T1000 (cell line): ENCODE data around the gene ADAM12.

Experiments used
- DNase-seq: peaks from one replicate; lab custom pipeline; 2025; ENCODE audit warnings: mixed read lengths; lab: John Stamatoyannopoulos, UW

Gene ADAM12

DNA sequence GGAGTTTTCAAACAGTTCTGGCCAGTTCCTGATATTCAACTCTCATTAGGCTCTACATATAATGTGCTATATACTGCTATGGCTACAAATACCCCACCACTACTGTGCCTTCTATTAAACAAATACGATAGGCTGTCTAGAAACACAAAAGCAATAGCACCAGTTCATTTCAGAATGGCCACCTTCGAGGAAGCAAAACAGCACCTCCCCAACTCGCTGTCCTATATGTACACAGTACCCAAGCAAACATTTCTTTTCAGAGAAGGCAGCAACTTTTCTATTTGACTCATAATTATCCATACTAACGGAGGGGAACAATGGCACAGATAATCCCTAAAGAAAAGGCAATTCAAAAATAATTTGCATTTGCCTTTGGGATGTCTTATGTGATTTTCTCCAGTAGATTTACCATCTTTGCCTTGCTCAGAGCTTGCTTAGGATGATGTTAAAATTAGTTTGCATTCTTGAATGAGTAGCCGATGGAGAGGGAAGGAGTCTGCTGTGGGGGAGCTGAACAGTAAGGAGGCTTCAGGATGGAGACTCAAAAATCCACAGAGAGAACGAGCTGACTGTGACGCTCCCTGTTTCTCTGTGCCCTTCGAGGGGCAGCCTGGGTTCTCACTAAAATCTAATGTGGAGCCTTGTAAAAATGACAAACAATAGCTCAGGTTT is 273.3 kb downstream of the ADAM12 start:
- DNase-seq, result no peak

DNA sequence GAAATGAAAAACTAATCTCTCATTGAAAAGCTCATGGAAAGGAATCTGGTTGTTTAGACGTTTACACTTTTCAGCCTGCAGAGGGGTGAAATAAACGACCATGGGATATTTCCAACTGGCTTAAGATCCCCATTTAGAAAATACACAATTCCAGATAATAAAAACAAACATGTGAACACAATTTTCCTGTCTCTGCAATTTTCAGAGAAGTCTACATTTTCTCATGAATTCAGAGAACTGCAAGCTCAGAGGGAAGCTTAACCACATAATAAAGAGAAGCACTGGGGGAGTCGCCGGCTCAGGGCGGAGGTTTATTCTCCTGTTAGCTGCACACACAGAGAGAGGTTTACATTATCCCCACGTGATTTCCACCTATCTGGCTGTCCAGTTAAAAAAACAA is 276.8 kb downstream of the ADAM12 start:
- DNase-seq, result no peak

DNA sequence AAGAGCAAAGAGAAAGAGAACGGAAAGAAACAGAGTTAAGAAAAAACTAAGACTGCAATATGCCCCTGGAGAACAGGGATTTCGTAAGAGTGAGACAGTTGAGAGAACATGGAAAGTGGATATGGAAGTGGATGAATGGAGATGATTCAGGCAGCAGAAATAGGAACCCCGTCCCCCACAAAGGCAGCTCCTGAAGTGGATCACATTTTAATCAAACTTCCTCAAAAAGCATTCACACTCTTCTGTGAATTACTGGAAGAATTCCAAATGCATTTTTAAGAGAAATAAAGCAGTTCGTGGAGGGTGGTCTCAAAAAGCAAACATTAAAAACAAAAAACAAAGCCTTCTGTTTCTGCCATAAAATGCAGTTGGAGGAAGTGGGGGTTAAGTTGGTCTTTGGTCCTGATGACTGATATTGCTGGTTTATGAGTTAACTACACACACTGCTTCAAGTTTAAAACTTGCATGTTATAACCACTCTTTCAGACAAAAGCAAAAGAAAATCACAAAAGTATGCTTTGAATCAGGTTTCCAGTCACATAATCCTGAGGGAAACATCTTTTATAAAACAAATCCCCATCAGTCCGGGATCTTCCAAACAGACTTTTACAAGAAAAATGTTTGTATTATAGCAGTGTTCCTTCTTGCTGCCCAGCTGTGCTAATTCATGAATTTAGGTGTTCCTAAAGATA is 277.6 kb downstream of the ADAM12 start:
- DNase-seq, result no peak

DNA sequence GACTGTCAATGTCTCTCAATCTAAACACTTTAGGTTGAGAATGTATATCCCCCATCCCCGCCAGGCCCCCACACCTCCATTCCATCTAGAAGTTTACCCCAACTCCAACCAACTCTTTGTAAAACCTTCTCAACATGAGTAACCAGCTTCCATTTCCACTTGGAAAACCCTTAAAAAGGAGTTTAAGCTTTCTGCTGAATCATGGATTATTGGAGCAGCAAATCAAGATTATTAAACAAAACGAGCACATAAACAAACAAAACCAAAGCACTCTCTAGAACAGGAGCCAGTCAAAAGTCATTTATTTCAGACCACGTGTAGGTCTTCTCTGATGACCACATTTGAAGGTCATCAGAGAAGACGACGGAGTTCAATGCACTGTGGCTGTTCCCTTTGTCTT is 278.4 kb downstream of the ADAM12 start:
- no peak for DNase-seq

DNA sequence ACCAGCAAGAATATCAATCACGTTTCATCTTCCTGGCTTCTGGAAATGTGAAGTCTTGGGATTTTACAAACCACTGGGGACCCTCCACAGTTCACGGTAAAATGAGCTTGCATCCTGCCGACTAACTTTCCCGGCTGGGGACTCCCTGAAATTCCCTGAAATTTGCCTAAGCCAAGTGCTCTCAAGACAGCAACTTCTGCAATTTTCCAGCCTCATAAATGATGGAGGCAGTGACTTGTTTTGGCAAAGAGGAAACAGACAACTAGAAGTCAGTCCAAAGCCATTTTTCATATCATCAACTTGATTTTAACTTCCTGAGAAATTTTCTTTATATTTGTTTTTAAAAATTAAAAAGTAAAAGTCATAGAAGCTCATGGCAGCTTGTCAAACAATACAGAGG is 279.6 kb downstream of the ADAM12 start:
- DNase-seq, result no peak

DNA sequence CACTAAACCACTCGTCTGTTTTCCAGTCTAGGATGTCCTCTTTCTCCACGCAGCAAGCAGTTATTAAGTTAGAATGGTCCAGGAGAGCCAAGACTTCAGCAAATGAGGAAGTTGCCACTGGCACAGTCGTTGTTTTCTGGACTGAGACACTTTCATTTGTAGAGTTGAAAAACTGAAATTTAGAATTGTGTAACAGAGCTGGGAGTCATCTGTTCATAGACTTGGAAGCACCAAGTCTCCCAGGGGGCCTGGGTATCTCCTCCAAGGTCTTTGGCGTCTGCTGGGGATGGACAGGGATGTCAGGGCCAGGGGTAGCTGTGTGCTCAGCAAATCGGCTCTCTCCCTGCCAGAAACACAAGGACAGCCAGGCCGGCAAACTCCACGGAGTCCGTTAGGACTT is 283.5 kb downstream of the ADAM12 start:
- no peak for DNase-seq

DNA sequence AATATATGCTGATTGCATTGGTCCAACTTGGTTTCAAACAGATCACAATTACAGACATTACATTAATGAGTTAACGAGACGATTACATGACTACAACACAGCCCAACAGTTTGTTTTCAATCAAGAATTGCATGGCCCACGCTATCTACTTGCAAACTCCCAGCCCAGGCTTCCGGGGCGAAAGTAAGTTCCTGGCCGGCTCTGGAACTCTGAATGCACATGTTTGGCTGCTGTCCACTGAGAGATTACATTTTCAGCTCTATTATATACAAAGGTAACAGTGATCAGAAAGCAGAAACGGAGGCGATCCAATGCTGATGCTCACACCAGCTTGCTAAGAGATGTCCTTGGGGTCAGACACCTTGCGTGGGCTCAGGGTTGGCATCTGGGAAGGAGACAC is 285.6 kb downstream of the ADAM12 start:
- no peak for DNase-seq

DNA sequence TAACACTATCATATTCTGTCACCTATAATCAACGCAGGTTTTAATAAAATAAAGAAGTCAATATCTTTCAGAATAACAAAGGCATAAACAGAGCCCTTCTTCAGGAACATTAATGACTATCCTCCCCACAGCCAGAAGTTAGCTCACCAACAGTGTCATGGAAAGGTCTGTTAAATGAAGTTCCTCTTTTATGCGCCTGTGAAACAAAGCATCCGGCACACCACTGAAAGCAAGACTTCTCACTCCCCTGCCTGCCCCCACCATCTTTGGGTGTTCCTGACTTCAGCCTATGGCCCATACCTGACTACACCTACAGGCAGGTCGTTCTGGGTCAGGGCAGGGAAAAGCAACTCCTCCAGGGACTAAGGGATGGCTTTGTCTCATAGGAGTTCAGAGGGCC is 286.5 kb downstream of the ADAM12 start:
- DNase-seq, result no peak

DNA sequence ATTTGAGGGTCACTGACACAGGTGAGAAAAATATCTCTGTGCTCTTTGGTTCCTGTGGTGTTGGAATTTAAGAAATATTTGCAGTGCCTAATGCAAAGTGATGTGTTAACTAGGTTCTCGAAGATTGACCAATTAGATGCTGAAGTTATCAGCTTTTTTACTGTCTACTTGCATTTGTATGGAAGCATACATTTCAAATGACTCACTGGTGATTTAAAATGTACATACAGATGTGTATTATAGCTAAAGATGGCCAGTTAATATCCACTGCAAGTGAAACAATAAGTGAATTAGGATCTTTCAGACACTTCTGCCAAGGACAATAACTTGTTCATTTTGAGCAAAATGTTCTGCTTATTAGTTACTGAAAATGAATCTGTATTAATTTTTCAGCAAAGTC is 287.0 kb downstream of the ADAM12 start:
- DNase-seq, result no peak

DNA sequence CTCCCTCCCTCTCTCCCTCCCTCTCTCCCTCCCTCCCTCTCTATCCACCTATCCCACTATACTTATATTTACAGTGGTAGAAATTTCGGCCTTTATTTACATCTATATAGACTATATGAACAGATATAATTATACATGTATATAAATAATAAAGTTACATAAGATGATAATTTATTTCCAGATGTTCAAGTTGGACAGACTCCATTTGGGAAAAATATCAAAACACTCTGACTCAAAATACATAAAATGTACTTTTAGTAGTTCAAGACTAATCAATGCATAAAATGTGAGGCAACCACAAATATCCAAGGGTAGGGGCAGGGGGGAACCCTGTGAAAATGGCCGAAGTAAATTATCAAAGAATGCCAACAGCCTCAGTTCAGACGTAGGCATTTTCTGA is 288.9 kb downstream of the ADAM12 start:
- DNase-seq, result no peak

DNA sequence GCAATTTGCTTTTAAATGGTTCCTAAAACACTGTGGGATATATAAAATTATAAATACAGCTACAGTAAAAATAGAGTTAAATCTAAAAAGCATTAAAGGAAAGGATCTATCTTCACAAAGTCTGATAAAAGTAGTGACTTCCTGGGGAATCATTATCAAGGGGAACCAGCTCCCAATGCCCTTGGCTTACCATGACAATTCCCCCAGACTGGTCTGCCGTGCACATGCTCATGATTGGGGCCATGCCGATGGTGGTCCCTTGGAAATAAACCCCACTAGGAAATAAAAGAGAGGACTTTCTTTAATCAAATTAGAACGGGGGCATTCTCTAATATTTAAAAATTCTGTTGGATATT is 290.1 kb downstream of the ADAM12 start:
- no peak for DNase-seq

DNA sequence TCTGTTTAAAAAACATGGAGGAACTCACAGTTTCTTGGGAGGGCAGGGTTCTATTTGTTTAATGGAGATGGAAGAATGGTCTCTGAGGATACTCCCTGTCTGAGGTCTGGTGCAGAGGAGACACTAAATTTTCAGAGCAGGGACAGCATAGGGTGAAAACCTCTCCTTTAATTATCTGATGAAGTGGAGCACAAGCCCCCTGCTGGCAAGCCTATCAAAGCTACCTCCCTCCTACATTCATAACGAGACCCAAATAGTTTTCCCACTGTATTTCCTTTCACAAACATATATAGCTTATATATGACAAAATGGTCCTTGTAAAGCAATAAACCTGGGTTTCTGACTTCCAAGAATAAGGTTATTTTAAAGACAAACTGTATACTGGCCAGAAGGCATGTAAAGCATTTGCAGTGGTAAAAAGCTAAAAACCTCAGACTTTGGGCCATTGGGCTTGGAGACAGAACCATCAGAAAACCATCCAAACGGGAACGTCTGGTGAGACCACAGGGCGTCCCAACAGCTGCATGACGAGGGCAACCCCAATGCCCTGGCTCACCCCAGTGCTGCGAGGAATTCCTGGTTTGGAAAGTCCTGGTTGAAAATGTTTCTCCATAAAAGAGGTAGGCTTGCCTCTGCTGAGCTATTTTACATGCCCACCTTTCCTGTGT is 290.6 kb downstream of the ADAM12 start:
- DNase-seq, result no peak

DNA sequence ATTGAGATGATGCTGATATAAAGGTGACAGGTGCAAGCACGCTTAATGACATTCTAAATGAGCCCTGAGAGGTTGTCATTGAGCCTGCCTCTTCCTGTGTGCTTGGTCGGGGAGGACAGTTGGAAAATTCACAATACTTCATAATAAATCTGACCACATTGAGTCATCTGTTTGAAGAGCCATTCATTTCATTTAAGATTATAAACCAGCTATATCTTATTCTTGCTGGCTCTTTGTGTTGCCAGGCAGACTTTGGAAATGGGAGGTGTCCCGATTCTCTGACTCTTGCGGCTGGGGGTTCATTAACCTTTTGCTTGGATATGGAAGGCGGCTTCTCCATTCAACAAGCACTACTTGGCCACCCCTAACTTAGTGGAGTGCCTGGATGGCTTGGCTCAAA is 293.7 kb downstream of the ADAM12 start:
- no peak for DNase-seq

DNA sequence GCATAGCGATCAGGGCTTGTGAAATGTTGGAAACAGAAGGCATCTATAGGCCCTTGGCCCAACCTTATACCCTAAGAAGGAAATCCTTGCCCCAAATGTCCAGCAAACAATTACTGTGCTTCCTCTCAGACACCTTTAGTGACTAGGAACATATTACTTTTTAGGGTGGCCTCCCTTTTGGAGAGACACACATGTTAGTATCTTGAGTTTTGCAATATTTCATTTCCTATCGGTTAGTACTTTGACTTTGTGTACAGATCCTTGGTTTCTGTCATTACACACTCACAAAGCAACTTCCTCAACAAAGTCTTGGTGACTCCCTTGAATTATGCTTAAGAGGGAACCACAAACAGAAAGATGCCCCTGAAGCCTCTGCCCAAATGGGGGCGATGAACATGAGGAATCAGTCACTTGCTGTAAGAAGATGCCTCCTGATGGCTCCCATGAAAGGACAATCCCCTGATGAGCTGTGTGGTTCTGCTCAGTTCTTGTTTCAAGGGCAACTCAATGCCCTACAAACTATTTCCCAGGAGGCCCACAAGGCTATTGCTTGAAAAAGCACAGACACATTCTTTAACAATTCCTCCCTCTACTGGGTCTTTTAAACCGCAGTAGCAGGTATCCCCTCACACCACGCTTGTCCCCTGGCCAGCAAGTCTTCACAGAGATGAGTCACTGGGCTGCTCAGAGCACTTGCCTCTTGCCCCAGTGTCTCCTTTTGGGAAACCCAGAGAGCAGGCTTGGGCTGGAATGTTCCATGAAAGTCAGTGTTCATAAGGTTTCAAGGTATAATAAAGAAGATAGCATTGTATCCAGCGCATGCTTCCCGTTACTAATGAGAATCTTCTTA is 295.7 kb downstream of the ADAM12 start:
- peak; percentile 3 for DNase-seq

DNA sequence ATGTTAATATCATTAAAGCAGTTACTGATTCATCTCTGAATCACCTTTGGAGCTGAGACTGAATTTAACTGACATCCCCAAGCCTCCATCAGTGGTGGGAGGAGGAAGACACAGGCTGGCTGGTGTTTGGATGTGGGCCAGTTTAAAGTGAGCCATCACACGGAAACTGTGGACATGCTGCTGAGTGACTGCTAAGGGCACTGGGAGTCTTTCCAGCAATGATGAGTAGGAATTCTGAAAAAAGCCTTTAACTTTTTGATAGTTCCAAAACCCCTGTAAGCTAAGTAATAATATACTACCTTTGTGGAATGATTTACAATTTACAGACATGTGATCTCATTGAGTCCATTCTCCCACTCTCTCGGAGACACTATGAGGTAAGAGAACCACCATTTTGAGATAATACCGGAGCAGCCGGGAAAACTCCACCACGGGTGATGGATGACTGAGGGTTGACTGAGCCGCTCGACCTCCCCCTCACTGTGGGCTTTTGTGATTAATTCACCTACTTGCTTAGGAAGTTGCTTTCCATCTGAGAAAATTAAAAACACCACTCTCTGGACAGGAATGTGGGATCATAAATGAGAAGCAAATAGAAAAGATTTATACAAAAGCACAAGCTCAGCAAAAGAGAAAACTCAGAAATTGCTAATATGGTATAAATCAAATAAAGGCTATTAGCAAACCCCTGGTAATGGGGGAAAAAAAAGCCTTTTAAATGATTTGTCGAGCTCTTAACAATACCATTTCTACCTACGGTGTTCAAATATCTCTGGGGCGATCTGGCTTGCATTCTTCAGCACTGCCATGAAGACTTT is 297.2 kb downstream of the ADAM12 start:
- peak; percentile 89 for DNase-seq

DNA sequence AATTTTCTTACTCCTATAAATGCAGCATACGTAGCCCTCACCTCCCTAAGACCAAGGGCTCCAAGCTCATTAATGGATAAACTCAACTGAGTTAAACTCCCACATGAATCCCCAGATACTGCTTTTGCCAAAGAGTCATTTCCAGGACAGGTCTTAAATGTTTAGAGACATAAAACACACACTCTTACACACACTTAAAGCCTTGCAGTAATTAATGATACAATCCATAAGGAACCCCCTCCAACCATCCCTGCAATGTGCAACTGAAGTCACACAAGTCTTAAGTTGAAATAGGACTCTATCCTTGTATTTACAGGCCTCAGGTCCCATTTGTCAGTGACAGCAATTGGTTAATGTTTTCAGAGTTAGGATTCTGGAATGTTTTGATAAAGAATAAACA is 297.8 kb downstream of the ADAM12 start:
- DNase-seq, result no peak

DNA sequence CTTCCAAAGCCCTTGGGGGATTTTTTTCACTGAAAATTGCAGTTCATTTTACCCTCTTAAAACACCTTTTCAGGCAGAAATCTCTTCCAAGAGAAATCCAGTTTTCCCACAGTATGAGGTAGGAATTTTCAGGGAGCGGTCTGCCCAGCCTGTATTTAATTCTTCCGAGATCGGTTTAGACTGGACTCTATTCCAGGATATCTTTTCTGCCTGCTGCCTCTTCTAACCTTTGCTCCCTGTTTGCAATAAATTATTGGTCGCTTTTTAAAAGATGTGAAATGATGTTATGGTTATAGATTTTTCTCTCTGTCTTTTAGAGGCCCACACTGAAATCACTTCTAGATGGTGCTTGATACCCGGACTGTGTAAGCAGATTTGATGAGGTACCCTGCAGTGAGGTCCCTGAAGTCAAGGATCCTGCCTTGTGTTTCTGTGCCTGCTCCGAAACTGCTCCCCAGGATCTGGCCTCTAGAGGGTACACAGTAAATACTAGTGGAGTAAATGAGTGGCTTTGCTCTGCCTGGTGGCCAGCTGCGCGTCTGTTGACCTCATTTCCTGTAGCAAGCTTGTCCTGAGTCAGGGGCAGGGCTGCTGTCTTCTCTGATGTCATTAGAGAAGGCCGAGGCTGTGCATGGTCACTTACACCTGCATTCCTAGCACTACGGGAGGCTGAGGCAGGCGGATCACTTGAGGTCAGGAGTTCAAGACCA is 300.3 kb downstream of the ADAM12 start:
- DNase-seq, result no peak

DNA sequence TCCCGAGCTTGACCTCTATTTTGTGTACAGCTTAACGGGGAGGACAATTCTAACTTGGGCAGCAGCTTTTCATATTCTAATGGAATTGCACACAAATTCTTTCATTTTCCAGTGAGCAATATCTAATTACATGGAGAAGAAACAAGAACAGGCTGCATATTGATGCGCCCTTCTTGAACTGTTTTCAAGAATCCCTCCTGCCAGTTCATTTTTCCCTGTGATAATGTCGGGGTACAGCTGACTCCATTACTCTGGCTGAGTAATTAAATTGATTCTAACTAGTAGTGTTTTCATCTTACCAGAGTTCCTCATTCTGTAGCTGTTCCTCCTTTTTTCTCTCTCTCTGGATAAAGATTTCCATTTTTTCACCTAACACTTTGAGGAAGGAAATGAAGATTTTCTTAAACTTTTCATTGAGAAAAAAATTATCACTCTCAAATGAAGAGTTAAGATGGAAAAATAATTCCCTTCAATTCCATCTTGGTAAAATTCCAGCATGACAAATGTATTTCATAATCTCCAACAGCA is 301.1 kb downstream of the ADAM12 start:
- DNase-seq, result no peak

DNA sequence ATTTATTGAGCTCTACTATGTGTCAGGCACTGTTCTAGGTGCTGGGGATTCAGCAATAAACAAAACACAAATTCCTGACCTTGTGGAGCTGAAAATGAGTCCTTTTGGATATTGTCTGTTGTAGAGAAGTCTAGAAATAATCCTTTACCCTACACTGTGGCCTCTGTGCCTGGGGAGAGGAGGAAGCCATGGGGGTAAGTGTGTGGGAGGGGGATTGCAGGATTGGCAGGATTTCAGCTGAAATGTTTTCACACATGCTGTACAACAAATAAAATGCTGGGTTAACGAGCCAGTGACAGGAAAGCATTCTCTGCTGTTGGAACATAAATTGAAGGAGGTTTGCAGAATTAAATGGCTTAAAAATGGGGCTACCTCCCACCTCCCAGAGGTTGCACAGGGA is 302.5 kb downstream of the ADAM12 start:
- no peak for DNase-seq

DNA sequence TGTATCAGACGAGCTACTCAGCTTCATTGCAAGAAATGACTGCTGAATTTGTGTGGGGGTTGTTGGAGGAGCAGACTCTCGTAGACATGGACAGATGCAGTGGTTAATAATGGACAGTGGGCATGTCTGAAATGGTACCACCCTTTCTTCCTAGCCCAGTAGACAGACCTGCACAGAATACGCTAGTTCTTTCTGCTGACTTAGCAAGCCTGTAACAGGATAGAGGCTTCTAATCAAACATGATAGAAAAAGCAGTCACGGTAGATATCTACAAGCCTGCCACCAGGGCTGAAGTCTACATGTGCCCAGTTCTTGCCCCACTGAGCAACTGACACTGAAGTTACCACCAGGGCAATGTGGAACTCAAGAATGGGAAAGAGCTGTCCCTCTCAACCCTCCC is 303.9 kb downstream of the ADAM12 start:
- DNase-seq, result no peak

DNA sequence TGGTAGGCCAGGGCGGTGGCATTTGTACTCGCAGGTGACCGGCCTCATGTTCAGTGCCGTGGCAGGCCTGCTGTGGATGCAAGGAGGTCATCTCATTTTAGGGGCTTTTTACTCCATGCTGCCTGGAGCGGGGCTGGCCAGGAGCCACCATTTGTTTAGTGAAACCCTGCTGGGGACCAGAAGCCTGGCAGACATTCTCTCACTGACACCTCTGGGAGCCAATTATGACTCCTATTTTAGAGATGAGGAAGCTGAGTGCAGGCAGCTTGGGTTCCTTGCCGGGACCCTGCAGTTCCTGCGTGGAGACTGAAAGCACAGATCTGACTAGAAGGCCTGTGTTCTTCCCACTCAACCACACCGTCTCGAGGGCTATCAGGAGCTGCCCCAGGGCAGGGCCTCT is 305.3 kb downstream of the ADAM12 start:
- no peak for DNase-seq
